Measurements from ENCODE around the gene RAB20.
"Not testable (repeated sequence)": the region's sequence is repeated elsewhere in the genome, so short reads cannot be mapped to it uniquely, and the experiment has no call there.

RAB20 gene, protein sequence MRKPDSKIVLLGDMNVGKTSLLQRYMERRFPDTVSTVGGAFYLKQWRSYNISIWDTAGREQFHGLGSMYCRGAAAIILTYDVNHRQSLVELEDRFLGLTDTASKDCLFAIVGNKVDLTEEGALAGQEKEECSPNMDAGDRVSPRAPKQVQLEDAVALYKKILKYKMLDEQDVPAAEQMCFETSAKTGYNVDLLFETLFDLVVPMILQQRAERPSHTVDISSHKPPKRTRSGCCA

DNA sequence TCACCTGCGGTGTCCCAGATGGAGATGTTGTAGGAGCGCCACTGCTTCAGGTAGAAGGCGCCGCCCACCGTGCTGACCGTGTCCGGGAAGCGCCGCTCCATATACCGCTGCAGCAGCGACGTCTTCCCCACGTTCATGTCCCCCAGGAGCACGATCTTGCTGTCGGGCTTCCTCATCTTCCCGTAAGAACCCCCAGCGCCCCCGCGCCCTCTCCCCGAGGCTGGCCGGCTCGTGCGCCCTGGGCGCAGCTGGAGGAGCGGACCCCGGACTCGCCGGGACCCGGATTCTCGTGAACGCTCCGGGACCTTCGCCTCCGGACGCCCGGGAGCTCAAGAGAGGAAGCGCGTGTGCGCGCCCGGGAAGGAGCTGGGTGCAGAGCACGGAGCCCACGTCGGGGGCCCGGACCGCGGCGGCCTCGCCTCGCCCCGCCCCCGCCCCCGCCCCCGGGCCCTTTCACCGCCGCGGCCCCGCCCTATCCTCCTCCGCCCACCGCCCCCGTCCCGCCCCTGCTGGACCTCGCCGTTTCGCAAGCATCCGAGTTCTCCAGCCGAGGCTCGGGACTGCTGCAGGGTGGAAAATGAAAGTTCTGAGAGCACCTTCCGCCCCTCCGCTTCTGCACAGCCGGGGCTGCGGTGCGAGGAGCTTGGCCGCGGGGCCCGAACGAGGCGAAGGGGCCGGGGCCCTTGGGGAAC is at the start of gene RAB20:
Gene RAB20, minus strand, starts transcription at position 379 of the 692 bp plus-strand sequence. Its CDS starts 203 bp downstream, at position 176.
- peak; percentile 11 for DNase-seq (ENCODE audit: low spot score)

- DNase-seq (ENCODE audit: low spot score) = no peak
Observed at GRCh38 chr13:110610955-110611595, 49.6 kb upstream of the RAB20 start.

DNA sequence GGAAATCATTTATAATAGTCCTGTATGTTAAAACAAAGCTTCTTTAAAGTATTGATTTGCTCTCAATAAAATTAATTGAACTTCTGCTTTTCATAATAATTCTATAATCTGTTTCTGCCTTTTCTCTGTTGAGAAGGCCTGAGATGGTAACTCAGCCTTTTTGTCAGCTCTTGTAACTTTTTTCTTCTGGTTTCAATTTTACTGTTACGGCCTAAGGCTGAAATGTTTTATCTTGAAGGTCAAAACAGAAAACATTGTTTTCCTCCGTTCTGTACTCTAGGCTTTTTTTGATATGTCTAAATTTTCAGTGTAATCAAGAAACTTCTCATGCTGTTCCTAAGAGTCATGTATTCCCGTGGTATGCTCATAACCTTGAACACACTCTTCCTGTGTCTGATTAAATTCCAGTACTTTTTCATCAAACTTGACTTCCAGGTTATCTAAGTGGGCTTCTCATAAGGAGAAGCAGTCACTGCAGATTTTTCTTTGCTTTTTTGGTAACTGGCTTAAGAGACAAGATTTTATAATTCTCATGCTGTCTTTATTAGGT is 46.2 kb upstream of the RAB20 start:
- DNase-seq (ENCODE audit: low spot score) = no peak

DNA sequence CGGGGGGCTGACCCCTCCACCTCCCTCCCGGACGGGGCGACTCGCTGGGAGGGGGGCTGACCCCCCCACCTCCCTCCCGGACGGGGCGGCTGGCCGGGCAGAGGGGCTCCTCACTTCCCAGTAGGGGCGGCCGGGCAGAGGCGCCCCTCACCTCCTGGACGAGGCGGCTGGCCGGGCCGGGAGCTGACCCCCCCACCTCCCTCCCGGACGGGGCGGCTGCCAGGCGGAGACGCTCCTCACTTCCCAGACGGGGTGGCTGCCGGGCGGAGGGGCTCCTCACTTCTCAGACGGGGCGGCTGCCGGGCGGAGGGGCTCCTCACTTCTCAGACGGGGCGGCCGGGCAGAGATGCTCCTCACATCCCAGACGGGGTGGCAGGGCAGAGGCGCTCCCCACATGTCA is 44.8 kb upstream of the RAB20 start:
- not testable (repeated sequence) for DNase-seq (ENCODE audit: low spot score)

- DNase-seq (ENCODE audit: low spot score) = no peak
Observed at GRCh38 chr13:110605132-110605531, 43.6 kb upstream of the RAB20 start.

DNA sequence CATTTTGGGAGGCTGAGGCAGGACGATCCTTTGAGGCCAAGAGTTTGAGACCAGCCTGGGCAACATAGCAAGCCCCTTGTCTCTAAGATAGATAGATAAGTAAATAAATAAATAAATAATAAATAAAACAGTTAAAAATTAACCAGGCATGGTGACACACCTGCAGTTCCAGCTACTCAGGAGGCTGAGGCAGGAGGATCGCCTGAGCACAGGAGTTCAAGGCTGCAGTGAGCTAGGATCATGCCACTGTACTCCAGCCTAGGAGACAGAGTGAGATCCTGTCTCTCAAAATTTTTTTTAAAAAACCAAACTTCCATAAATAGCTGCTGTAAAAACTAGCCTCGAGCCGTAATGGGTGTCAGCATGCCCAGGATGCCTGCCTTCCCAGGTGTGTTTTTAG is 39.5 kb upstream of the RAB20 start:
- no peak for DNase-seq (ENCODE audit: low spot score)

- DNase-seq (ENCODE audit: low spot score) = no peak
Observed at GRCh38 chr13:110600261-110600819, 38.8 kb upstream of the RAB20 start.

GRCh38 chr13:110597041-110597689 is 35.6 kb upstream of the RAB20 start:
- DNase-seq (ENCODE audit: low spot score) = no peak

GRCh38 chr13:110593430-110594130 is 32.1 kb upstream of the RAB20 start:
- DNase-seq (ENCODE audit: low spot score) = peak; percentile 74

GRCh38 chr13:110592665-110593064 is 31.1 kb upstream of the RAB20 start:
- no peak for DNase-seq (ENCODE audit: low spot score)

GRCh38 chr13:110590577-110590976 is 29.1 kb upstream of the RAB20 start:
- no peak for DNase-seq (ENCODE audit: low spot score)

DNA sequence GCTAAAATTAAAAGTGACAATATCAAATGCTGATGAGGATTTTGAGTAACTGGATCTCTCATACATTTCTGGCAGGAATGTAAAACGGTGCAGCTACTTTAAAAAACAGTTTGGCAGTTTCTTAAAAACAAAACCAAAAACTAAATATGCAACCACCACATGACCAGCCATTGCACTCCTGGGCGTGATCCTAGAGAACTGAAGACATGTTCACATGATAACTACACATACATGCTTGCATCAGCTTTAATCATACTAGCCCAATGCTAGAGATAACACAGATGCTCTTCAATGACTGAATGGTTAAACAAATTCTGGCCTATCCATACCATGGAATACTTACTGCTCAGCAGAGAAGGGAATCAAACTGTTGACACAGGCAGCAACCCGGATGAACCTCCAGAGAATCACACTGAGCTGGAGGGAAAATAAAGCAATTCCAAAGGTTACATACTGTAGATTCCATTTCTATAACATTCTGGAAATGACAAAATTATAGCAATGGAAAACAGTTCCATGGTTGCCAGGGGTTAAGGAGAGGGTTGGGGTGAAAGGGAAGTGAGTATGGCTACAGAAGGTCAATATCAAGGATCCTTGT is 28.4 kb upstream of the RAB20 start:
- DNase-seq (ENCODE audit: low spot score) = no peak

DNA sequence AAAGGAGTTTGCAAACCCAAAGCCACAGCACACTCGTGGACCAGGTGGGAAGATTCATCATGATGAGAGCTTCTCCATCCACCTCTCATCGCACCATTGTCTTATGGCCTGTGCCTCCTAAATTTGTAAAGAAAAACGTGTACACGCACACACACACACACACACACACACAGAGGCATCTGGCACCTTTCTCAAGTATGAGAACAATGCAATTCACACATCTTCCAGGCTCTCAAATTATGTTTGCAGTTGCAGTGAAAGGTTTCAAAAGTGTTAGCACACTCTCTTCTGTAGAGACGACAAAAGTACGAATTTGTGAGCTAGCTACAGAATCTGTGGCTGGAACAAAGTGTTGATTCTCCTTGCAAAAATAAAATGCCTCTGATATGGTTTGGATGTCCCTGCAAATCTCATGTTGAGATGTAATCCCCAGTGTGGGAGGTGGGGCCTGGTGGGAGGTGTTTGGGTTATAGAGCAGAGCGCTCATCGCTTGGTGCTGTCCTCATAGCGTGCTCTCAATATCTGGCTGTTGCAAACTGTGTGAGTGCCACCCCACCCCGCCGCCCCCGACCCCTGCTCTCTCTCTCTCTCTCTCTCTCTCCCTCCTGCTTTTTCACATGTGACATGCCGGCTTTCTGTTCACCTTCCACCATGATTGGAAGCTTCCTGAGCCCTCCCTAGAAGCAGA is 21.8 kb upstream of the RAB20 start:
- DNase-seq (ENCODE audit: low spot score) = no peak

DNA sequence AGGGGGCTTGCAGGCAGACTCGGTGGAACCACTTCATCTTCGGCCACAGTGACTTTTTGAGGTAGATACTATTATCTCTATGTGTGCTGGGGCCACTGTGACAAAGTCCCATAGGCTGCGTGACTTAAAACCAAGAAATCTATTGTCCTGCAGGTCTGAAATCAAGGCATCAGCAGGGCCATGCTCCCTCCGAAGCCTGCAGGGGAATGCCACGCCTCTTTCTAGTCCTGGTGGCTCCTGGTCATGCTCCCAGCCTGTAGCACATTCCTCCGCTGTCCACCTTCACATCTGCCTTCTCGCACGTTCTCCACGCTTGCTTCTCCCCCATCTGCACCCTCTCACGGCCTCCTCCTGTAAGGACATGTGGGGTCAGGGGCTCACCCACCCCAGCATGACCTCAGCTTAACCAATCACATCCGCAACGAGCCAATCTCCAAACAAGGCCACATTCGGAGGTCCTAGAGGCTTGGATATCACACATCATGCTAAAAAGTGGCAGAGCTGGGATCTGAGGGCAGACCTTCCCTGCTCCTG is 21.0 kb upstream of the RAB20 start:
- no peak for DNase-seq (ENCODE audit: low spot score)

DNA sequence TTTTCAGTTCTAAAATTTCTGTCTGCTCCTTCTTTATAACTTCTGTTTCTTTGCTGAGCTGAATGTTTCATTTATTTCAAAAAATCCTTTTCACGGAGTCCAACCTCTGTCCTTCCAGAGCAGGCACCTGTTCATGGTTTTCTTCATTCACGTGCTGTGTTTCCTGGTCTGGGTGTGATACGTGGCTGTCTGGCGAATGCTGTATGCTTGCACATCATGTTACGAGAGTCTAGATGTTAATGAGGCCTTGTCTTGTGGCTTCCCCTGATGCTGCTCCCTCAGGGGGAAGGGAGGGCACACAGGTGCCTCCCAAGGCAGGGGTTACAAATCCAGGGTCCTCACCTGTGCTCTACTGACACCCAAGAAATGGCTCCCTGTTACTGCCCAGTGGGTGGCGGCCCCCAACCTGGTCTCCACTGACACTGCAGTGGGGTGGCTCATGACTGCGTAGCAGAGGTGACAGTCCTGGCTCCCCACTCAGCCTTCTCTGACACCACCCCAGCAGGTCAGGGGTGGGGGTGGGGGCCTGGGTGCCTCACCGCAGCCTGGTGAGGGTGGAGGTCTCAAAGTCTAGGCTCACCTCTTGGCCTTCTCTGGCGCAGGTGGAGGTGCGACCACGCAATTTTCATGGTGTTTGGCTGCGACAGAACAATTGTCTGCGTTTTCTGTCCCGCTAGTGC is 20.1 kb upstream of the RAB20 start:
- no peak for DNase-seq (ENCODE audit: low spot score)

DNA sequence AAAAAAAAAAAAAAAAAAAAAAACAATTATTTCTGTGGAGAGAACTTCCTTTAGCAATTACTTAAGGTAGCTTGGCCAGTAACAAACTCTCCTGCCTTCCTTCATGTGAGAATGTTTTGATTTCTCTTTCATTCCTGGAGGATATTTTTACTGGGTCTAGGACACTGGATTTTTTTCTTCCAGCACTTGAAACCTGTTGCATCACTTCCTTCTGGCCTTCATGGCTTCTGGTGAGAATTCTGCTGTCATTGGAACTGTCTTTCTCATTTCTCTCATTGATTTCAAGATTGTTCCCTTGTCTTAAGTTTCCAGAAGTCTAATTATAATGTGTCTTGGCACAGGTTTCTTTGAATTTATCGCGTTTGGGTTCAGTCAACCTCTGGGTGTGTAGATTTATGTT is 19.3 kb upstream of the RAB20 start:
- no peak for DNase-seq (ENCODE audit: low spot score)

GRCh38 chr13:110578363-110578762 is 16.8 kb upstream of the RAB20 start:
- no peak for DNase-seq (ENCODE audit: low spot score)

- no peak for DNase-seq (ENCODE audit: low spot score)
Observed at GRCh38 chr13:110576736-110577476, 15.4 kb upstream of the RAB20 start.

GRCh38 chr13:110576070-110576394 is 14.5 kb upstream of the RAB20 start:
- no peak for DNase-seq (ENCODE audit: low spot score)
